BLaER1 treated with 17β-estradiol and CSF1 and Interleukin-3, amounts not matched to agents 10 nM and 100 nM (cell line): ENCODE data around the gene TMEM184B.
A peak's percentile ranks its signal among the peaks of the same experiment; 100 is the strongest.

Experiments
- H3K27ac ChIP-seq, 11 experiments: shearing (Covaris generic); formaldehyde crosslinking; 2 replicates each; pipeline ENCODE4 v1.8.1; 2022
- H3K27me3 ChIP-seq, 11 experiments: shearing (Covaris generic); formaldehyde crosslinking; 2 replicates each; pipeline ENCODE4 v1.8.1; 2022
- H3K36me3 ChIP-seq, 11 experiments: shearing (Covaris generic); formaldehyde crosslinking; 2 replicates each; pipeline ENCODE4 v1.8.1; 2022
- H3K4me1 ChIP-seq, 10 experiments: shearing (Covaris generic); formaldehyde crosslinking; 2 replicates each; pipeline ENCODE4 v1.8.1; 2022
- H3K4me2 ChIP-seq, 11 experiments: shearing (Covaris generic); formaldehyde crosslinking; 2 replicates each; pipeline ENCODE4 v1.8.1; 2022
- H3K4me3 ChIP-seq, 10 experiments: shearing (Covaris generic); formaldehyde crosslinking; 2 replicates each; pipeline ENCODE4 v1.8.1; 2022
- H3K9ac ChIP-seq, 11 experiments: shearing (Covaris generic); formaldehyde crosslinking; 2 replicates each; pipeline ENCODE4 v1.8.1; 2022
- H3K9me3 ChIP-seq, 11 experiments: shearing (Covaris generic); formaldehyde crosslinking; replicated peaks in 1 of 11; 2 replicates each; pipeline ENCODE4 v1.8.1; 2022
- H4K20me1 ChIP-seq, 11 experiments: shearing (Covaris generic); formaldehyde crosslinking; 2 replicates each; pipeline ENCODE4 v1.8.1; 2022
- Cebpa-rat ChIP-seq, 11 experiments: shearing (Covaris generic); IDR thresholded peaks; 2 replicates each; pipeline ENCODE4 v1.8.1; 2022

TMEM184B gene

GRCh38 chr22:38264322-38264843 is 8.4 kb downstream of the TMEM184B start:
- TF ChIP-seq Cebpa-rat (IDR thresholded peaks at IDR 0.05) = no peak
- Histone ChIP-seq H3K9me3 (no peaks in the 10 kb centered on the region), H3K4me1 (peaks cover 52 to 74% (median 58%) of the 10 kb centered on the region in 10 experiments), H3K4me3 (no peak overlapping the region), H4K20me1 (peaks cover 17 to 59% (median 38%) of the 10 kb centered on the region in 11 experiments; a peak in 18 of 22 replicates), H3K9ac (no peak overlapping the region), H3K36me3 (peaks cover 0 to 32% (median 22%) of the 10 kb centered on the region in 11 experiments; a peak in 19 of 22 replicates), H3K4me2 (0 out of 22 replicates have a peak overlapping the region, but pooled peaks of 1 of the 11 experiments have one; percentile 17), H3K27ac (no peak overlapping the region), H3K27me3 (no peaks in the 10 kb centered on the region)

GRCh38 chr22:38262051-38262795 is 10.6 kb downstream of the TMEM184B start:
- peaks cover 52 to 74% (median 60%) of the 10 kb centered on the region in 10 experiments for H3K4me1 ChIP-seq
- H3K9ac ChIP-seq = 0 out of 22 replicates have a peak overlapping the region, but pooled peaks of 1 of the 11 experiments have one; percentile 1
- H3K36me3 ChIP-seq = peaks cover 0 to 32% (median 22%) of the 10 kb centered on the region in 11 experiments; a peak in 19 of 22 replicates
- no peak for TF ChIP-seq Cebpa-rat (IDR thresholded peaks at IDR 0.05)
- H3K9me3 ChIP-seq = no peaks in the 10 kb centered on the region
- H3K27ac ChIP-seq = no peak overlapping the region
- no peaks in the 10 kb centered on the region for H3K27me3 ChIP-seq
- H3K4me3 ChIP-seq = no peak overlapping the region
- no peak overlapping the region for H3K4me2 ChIP-seq
- peaks cover 28 to 68% (median 57%) of the 10 kb centered on the region in 11 experiments; a peak in 19 of 22 replicates for H4K20me1 ChIP-seq

DNA sequence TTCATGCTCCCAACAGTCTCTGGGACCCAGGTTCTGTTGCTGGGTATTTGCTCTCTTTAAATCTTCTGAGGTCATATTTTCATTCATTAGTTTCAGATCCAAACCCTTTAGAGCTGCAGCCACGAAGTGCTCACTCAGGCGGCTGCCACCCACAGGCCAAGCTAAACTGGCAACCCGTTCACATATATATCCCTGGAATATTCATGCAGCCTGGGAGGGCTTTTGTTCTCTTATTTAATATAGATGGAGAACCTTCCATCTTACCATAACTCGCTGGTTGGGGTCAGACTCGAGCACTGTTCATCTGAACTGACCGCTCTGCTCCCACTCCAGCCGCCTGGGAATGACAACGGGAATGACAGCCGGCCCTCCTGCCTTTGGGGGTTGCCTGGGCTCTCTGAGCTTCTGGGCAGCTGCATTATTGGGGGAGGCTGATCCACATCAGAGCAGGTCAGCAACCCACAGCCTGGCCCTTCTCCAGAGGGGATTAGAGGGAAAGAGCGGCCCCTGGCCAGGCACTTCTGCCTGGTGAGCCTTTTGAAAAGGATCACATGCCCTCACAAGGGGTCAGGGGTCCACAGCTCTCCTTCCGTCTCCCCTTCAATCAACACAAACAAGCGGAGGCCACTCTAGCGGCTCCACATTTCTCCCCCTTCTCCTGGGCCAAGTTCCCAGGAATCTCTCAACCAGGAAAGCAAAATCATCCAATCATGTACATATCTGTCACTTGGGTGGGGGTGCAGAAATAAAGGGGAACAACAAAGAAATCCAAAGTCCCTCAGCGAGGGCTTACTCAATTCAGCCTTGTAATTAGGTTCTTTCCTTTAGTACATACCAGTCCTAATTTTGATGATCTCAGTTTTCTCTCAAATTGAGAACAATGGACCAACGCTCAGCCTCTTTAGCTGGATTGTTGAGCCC is 11.8 kb downstream of the TMEM184B start:
- TF ChIP-seq Cebpa-rat (IDR thresholded peaks at IDR 0.05) = no peak
- H3K27ac ChIP-seq = peak overlapping the region in 3 of 11 experiments; percentile 5 to 14 (median 10); a peak in 2 of 22 replicates
- H3K36me3 ChIP-seq = peaks cover 0 to 32% (median 22%) of the 10 kb centered on the region in 11 experiments; a peak in 19 of 22 replicates
- H3K27me3 ChIP-seq = no peaks in the 10 kb centered on the region
- H4K20me1 ChIP-seq = peaks cover 28 to 70% (median 58%) of the 10 kb centered on the region in 11 experiments; a peak in 19 of 22 replicates
- H3K9me3 ChIP-seq = no peaks in the 10 kb centered on the region
- peak overlapping the region in 9 of 11 experiments; percentile 6 to 75 (median 58); a peak in 10 of 22 replicates for H3K4me2 ChIP-seq
- H3K9ac ChIP-seq = peak overlapping the region in 2 of 11 experiments; percentile 1 to 9; a peak in 1 of 22 replicates
- peaks cover 48 to 74% (median 59%) of the 10 kb centered on the region in 10 experiments for H3K4me1 ChIP-seq
- H3K4me3 ChIP-seq = no peak overlapping the region

DNA sequence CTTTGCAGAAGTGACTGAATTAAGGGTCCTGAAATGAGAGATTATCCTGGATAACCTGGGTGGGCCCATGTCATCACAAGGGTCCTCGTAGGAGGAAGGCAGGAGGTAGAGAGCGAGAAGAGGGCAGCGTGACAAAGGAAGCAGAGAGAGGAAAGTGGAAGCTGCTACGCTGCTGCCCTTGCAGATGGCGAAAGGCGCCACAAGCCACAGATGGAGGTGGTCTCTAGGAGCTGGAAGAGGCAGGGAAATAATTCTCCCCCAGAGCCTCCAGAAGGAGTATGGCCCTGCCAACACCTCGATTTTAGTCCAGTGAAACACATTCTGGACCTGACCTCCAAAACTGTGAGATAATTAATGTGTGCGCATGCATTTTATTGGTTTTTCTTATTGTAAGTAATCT is 13.4 kb downstream of the TMEM184B start:
- Histone ChIP-seq H3K4me3 (no peak overlapping the region), H3K27me3 (no peaks in the 10 kb centered on the region), H3K36me3 (peaks cover 0 to 24% (median 16%) of the 10 kb centered on the region in 11 experiments; a peak in 17 of 22 replicates), H3K4me1 (peaks cover 44 to 63% (median 52%) of the 10 kb centered on the region in 10 experiments), H3K9ac (peak overlapping the region in 1 of 11 experiments; percentile 29; a peak in 2 of 22 replicates), H3K4me2 (peak overlapping the region; percentile 35 to 75 (median 57)), H3K27ac (peak overlapping the region in 3 of 11 experiments; percentile 8 to 37 (median 22); a peak in 4 of 22 replicates), H4K20me1 (peaks cover 28 to 82% (median 58%) of the 10 kb centered on the region in 11 experiments; a peak in 19 of 22 replicates), H3K9me3 (no peaks in the 10 kb centered on the region)
- TF ChIP-seq Cebpa-rat (IDR thresholded peaks at IDR 0.05) = no peak

GRCh38 chr22:38258895-38259294 is 13.9 kb downstream of the TMEM184B start:
- Histone ChIP-seq H4K20me1 (peaks cover 28 to 87% (median 58%) of the 10 kb centered on the region in 11 experiments; a peak in 19 of 22 replicates), H3K9ac (no peak overlapping the region; a peak in 1 of 22 replicates), H3K4me3 (no peak overlapping the region), H3K4me1 (peaks cover 44 to 59% (median 51%) of the 10 kb centered on the region in 10 experiments), H3K4me2 (peak overlapping the region; percentile 35 to 75 (median 57)), H3K27me3 (no peaks in the 10 kb centered on the region), H3K36me3 (peaks cover 0 to 19% (median 12%) of the 10 kb centered on the region in 11 experiments; a peak in 17 of 22 replicates), H3K9me3 (no peaks in the 10 kb centered on the region), H3K27ac (peak overlapping the region in 2 of 11 experiments; percentile 8 to 37; a peak in 2 of 22 replicates)
- no peak for TF ChIP-seq Cebpa-rat (IDR thresholded peaks at IDR 0.05)

GRCh38 chr22:38257650-38258250 is 15.1 kb downstream of the TMEM184B start:
- TF ChIP-seq Cebpa-rat (IDR thresholded peaks at IDR 0.05) = no peak
- H3K9me3 ChIP-seq = no peaks in the 10 kb centered on the region
- no peaks in the 10 kb centered on the region for H3K27me3 ChIP-seq
- H4K20me1 ChIP-seq = peaks cover 28 to 86% (median 55%) of the 10 kb centered on the region in 11 experiments; a peak in 19 of 22 replicates
- H3K36me3 ChIP-seq = peaks cover 0 to 8% (median under 1%) of the 10 kb centered on the region in 11 experiments; a peak in 7 of 22 replicates
- no peak overlapping the region for H3K4me3 ChIP-seq
- H3K27ac ChIP-seq = no peak overlapping the region
- H3K4me1 ChIP-seq = peaks cover 44 to 59% (median 51%) of the 10 kb centered on the region in 10 experiments
- peak overlapping the region in 10 of 11 experiments; percentile 4 to 67 (median 48); a peak in 10 of 22 replicates for H3K4me2 ChIP-seq
- 0 out of 22 replicates have a peak overlapping the region, but pooled peaks of 2 of the 11 experiments have one; percentile 10 to 23 for H3K9ac ChIP-seq

DNA sequence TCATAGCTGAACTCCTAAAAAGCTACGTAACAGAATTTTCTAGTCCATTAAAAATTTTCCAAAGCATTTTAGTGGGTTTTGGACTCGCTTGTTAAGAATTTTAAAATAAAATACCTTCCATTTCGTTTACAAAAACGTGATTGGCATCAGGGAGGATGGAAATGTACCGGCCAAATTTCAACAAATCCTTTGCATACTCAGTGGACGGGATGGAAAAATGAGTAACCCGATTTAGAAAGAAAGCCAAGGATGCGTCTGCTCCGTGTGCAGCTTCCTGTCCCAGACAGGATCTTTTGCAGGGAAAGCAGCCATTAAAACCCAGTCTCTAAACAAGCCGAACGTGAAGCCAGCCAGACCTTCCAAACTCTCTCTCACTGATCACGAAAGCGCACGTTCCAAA is 15.6 kb downstream of the TMEM184B start:
- no peaks in the 10 kb centered on the region for H3K27me3 ChIP-seq
- peaks cover 0 to 4% (median 0%) of the 10 kb centered on the region in 11 experiments; a peak in 2 of 22 replicates for H3K36me3 ChIP-seq
- H3K9ac ChIP-seq = 0 out of 22 replicates have a peak overlapping the region, but pooled peaks of 1 of the 11 experiments have one; percentile 29
- no peak for TF ChIP-seq Cebpa-rat (IDR thresholded peaks at IDR 0.05)
- H3K4me3 ChIP-seq = no peak overlapping the region
- H3K9me3 ChIP-seq = no peaks in the 10 kb centered on the region
- peak overlapping the region; percentile 35 to 67 (median 48); a peak in 17 of 22 replicates for H3K4me2 ChIP-seq
- no peak overlapping the region for H3K27ac ChIP-seq
- H4K20me1 ChIP-seq = peaks cover 28 to 86% (median 56%) of the 10 kb centered on the region in 11 experiments; a peak in 19 of 22 replicates
- H3K4me1 ChIP-seq = peaks cover 44 to 65% (median 54%) of the 10 kb centered on the region in 10 experiments
